ENCODE measurements around the gene MOGAT1. TPM values are rescaled to one million over a fixed set of nuclear protein-coding genes. Genes with fewer than 3 reads are reported as not detected.

Gene MOGAT1
- total RNA-seq, 1 experiment from 2014 or later, result not detected

DNA sequence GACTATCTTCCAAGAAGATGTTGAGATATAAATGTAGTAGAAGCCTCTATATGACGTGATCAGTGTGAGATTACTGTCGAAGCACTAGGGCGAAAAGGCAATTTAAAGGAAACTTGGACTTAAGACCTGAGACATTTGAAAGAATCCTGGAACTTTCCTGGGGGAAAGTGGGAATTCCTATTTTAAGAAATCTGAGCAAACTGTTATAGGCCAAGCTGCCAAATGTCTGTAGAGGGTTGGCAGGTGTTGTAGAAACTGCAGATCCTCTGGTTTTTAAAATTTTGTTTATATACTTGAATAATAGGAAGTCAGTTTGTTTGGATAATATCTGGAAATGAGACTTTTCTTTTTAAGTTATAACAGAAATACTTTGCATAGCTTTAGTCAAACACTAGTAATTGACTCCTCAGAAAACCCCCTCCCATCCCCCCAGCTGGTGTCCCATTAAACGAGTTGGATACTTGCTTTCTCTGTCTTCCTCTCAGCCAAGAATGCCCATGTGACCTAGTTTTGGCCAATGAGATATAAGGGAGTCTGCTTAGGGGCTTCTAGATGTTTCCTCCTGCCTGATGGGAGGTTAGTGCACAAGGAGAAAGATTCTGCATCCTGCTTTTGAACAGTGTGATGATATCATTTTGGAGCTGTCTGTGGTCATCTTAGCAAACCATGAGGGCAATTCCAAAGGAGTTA, 61.2 kb downstream of the MOGAT1 start:
- no peak for DNase-seq
- POLR2A ChIA-PET (ENCODE audit: unreplicated experiment), result no interaction called here
- no peaks in the 10 kb centered on the region for H3K36me3 ChIP-seq (ENCODE audit: low read depth, low read length)
- intact Hi-C loops (cut with micrococcal nuclease), result no loop called here
- no peaks in the 10 kb centered on the region for H3K79me2 ChIP-seq (ENCODE audit: low read length)
- H4K20me1 ChIP-seq (ENCODE audit: low read length), result no peaks in the 10 kb centered on the region
- no peak for ATAC-seq
- H3K27me3 ChIP-seq (ENCODE audit: low read length), result no peaks in the 10 kb centered on the region
- no peaks in the 10 kb centered on the region for H3K9me2 ChIP-seq (replicated peaks; ENCODE audit: low read length)
- no peak overlapping the region for H3K4me3 ChIP-seq (ENCODE audit: low read length)
- no peaks in the 10 kb centered on the region for H3F3A ChIP-seq (ENCODE audit: low read length, unreplicated experiment)
- no peaks in the 10 kb centered on the region for H3K4me1 ChIP-seq (ENCODE audit: insufficient read depth, low read length)
- no peak overlapping the region for H3K9ac ChIP-seq (ENCODE audit: low read length)
- no peaks in the 10 kb centered on the region for H3K9me3 ChIP-seq (ENCODE audit: low read length)
- H3K27ac ChIP-seq (ENCODE audit: low read length), result no peak overlapping the region
- no peak overlapping the region for H3K4me2 ChIP-seq (ENCODE audit: low read length)
- TF ChIP-seq EZH2phosphoT487 (IDR thresholded peaks at IDR 0.05; ENCODE audit: borderline replicate concordance, low read length) (no peak), EZH2 (IDR thresholded peaks at IDR 0.05; ENCODE audit: low read length, unreplicated experiment) (no peak)
- TF ChIP-seq, protein P1, sequence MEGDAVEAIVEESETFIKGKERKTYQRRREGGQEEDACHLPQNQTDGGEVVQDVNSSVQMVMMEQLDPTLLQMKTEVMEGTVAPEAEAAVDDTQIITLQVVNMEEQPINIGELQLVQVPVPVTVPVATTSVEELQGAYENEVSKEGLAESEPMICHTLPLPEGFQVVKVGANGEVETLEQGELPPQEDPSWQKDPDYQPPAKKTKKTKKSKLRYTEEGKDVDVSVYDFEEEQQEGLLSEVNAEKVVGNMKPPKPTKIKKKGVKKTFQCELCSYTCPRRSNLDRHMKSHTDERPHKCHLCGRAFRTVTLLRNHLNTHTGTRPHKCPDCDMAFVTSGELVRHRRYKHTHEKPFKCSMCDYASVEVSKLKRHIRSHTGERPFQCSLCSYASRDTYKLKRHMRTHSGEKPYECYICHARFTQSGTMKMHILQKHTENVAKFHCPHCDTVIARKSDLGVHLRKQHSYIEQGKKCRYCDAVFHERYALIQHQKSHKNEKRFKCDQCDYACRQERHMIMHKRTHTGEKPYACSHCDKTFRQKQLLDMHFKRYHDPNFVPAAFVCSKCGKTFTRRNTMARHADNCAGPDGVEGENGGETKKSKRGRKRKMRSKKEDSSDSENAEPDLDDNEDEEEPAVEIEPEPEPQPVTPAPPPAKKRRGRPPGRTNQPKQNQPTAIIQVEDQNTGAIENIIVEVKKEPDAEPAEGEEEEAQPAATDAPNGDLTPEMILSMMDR (conservative IDR thresholded peaks at IDR 0.05; ENCODE audit: low read depth, low read length), result no peak
- CTCF ChIA-PET, result no interaction called here
- BruUV-seq (replicated peaks), result no TSS peak
- no peak overlapping the region for H2AFZ ChIP-seq (ENCODE audit: low read length)

DNA sequence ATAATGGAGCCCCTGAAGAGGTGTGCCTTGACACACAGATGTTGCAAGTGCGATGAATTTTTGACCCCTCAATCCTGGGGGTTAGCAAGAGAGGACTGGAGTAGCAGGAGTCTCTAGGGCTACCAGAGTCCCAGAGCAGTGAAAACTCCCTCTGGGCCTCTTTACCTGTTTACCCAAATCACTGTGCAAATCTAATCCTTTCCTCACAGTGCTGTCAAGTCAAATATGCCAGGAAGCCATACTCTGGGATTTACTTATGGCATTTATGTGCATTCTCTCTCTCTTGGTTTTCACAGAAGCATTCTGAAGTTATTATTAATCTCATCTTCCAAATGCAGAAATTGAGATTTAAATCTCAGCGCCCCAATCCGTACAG, 62.0 kb downstream of the MOGAT1 start:
- BruUV-seq (replicated peaks), result no TSS peak
- no peak overlapping the region for H2AFZ ChIP-seq (ENCODE audit: low read length)

More for the DNA sequence above, 62.0 kb downstream of the MOGAT1 start:
- Histone ChIP-seq H3K4me1 (ENCODE audit: insufficient read depth, low read length) (no peaks in the 10 kb centered on the region), H3K27me3 (ENCODE audit: low read length) (no peaks in the 10 kb centered on the region), H3K9me2 (replicated peaks; ENCODE audit: low read length) (no peaks in the 10 kb centered on the region), H3K4me3 (ENCODE audit: low read length) (no peak overlapping the region), H3K4me2 (ENCODE audit: low read length) (no peak overlapping the region), H3K27ac (ENCODE audit: low read length) (no peak overlapping the region), H3K9ac (ENCODE audit: low read length) (no peak overlapping the region), H3F3A (ENCODE audit: low read length, unreplicated experiment) (no peaks in the 10 kb centered on the region), H3K36me3 (ENCODE audit: low read depth, low read length) (no peaks in the 10 kb centered on the region), H3K79me2 (ENCODE audit: low read length) (no peaks in the 10 kb centered on the region), H3K9me3 (ENCODE audit: low read length) (no peaks in the 10 kb centered on the region), H4K20me1 (ENCODE audit: low read length) (no peaks in the 10 kb centered on the region)
- TF ChIP-seq EZH2 (IDR thresholded peaks at IDR 0.05; ENCODE audit: low read length, unreplicated experiment) (no peak), EZH2phosphoT487 (IDR thresholded peaks at IDR 0.05; ENCODE audit: borderline replicate concordance, low read length) (no peak)
- TF ChIP-seq, protein P1 (conservative IDR thresholded peaks at IDR 0.05; ENCODE audit: low read depth, low read length), result no peak
- CTCF ChIA-PET, result no interaction called here
- no peak for DNase-seq
- intact Hi-C loops (cut with micrococcal nuclease), result no loop called here
- POLR2A ChIA-PET (ENCODE audit: unreplicated experiment), result no interaction called here
- ATAC-seq, result no peak
